ENCODE measurements around the gene HDAC4. TPM values are rescaled to one million over a fixed set of nuclear protein-coding genes. Genes with fewer than 3 reads are reported as not detected.

Gene HDAC4
- total RNA-seq, 1 experiment from 2014 or later = 61.5 TPM

GRCh38 chr2:239114616-239115265 is 286.1 kb downstream of the HDAC4 start:
- DNase-seq = no peak
- no peaks in the 10 kb centered on the region for H3K27me3 ChIP-seq (ENCODE audit: insufficient read depth, low read depth)
- H3K79me2 ChIP-seq (ENCODE audit: low read depth) = no peaks in the 10 kb centered on the region
- CTCF ChIA-PET = no interaction called here
- H3K36me3 ChIP-seq (ENCODE audit: low read depth) = no peaks in the 10 kb centered on the region
- no peaks in the 10 kb centered on the region; the same call in 1 of the 2 replicates for H4K20me1 ChIP-seq (ENCODE audit: insufficient read depth)
- H3K9me3 ChIP-seq (ENCODE audit: insufficient read depth, low read depth) = no peaks in the 10 kb centered on the region
- intact Hi-C loops (cut with micrococcal nuclease; ENCODE audit: unreplicated experiment) = no loop called here
- BruUV-seq (replicated peaks) = no TSS peak
- no peak overlapping the region for H3K4me3 ChIP-seq
- H3K9me2 ChIP-seq (ENCODE audit: insufficient read depth) = no peaks in the 10 kb centered on the region
- no peaks in the 10 kb centered on the region for H3K4me1 ChIP-seq (replicated peaks; ENCODE audit: insufficient read depth)
- no peak overlapping the region for H3K27ac ChIP-seq
- no peak overlapping the region for H2AFZ ChIP-seq
- POLR2A ChIA-PET (ENCODE audit: unreplicated experiment) = no interaction called here
- TF ChIP-seq EZH2 (IDR thresholded peaks at IDR 0.05; ENCODE audit: low read depth) (no peak), CTCF (conservative IDR thresholded peaks at IDR 0.05) (no peak)
- H3F3A ChIP-seq (ENCODE audit: insufficient read depth, low read depth) = no peaks in the 10 kb centered on the region; the same call in 1 of the 2 replicates
- H3K4me2 ChIP-seq = no peak overlapping the region

DNA sequence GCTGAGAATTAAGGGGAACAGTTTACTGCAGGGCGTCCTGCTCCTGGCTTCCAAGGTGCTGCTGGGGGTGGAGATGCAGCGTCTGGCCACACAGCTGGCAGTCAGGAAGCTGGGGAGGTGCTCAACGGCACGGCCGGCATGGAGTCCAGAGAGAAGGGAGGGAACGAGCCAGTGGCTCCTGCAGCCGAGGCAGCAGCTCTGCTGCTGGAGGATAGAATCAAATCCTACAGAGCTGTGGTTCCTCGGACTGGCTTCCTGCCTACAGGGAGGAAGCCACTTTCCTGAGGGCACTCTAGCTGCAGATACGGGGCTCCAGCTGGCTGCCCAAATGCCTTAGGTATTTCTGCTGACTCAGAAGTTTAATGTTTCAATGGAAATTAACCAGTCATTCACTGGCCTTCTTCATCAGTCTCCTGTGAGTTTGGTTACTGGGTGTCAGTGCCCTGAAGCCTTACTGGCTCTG is 286.7 kb downstream of the HDAC4 start:
- Histone ChIP-seq H3K9me2 (ENCODE audit: insufficient read depth) (no peaks in the 10 kb centered on the region), H3K27me3 (ENCODE audit: insufficient read depth, low read depth) (no peaks in the 10 kb centered on the region), H2AFZ (no peak overlapping the region), H3K9me3 (ENCODE audit: insufficient read depth, low read depth) (no peaks in the 10 kb centered on the region), H3F3A (ENCODE audit: insufficient read depth, low read depth) (no peaks in the 10 kb centered on the region; the same call in 1 of the 2 replicates), H3K4me3 (no peak overlapping the region), H3K4me2 (no peak overlapping the region), H3K36me3 (ENCODE audit: low read depth) (no peaks in the 10 kb centered on the region), H3K27ac (no peak overlapping the region), H3K79me2 (ENCODE audit: low read depth) (no peaks in the 10 kb centered on the region), H4K20me1 (ENCODE audit: insufficient read depth) (no peaks in the 10 kb centered on the region; the same call in 1 of the 2 replicates), H3K4me1 (replicated peaks; ENCODE audit: insufficient read depth) (no peaks in the 10 kb centered on the region)
- intact Hi-C loops (cut with micrococcal nuclease; ENCODE audit: unreplicated experiment) = no loop called here
- no peak for TF ChIP-seq CTCF (conservative IDR thresholded peaks at IDR 0.05)
- no peak for TF ChIP-seq EZH2 (IDR thresholded peaks at IDR 0.05; ENCODE audit: low read depth)
- POLR2A ChIA-PET (ENCODE audit: unreplicated experiment) = no interaction called here
- BruUV-seq (replicated peaks) = no TSS peak
- DNase-seq = no peak
- CTCF ChIA-PET = no interaction called here

GRCh38 chr2:239113615-239114014 is 287.2 kb downstream of the HDAC4 start:
- ChIA-PET POLR2A (ENCODE audit: unreplicated experiment) (no interaction called here), CTCF (no interaction called here)
- H3K9me2 ChIP-seq (ENCODE audit: insufficient read depth) = no peaks in the 10 kb centered on the region
- H3K4me2 ChIP-seq = no peak overlapping the region
- intact Hi-C loops (cut with micrococcal nuclease; ENCODE audit: unreplicated experiment) = no loop called here
- no peaks in the 10 kb centered on the region; the same call in 1 of the 2 replicates for H3F3A ChIP-seq (ENCODE audit: insufficient read depth, low read depth)
- no peak overlapping the region for H2AFZ ChIP-seq
- no peak overlapping the region for H3K4me3 ChIP-seq
- no peaks in the 10 kb centered on the region for H3K79me2 ChIP-seq (ENCODE audit: low read depth)
- no peaks in the 10 kb centered on the region for H3K9me3 ChIP-seq (ENCODE audit: insufficient read depth, low read depth)
- no peak for TF ChIP-seq EZH2 (IDR thresholded peaks at IDR 0.05; ENCODE audit: low read depth)
- no peak for TF ChIP-seq CTCF (conservative IDR thresholded peaks at IDR 0.05)
- no peak for DNase-seq
- H4K20me1 ChIP-seq (ENCODE audit: insufficient read depth) = no peaks in the 10 kb centered on the region; the same call in 1 of the 2 replicates
- H3K27me3 ChIP-seq (ENCODE audit: insufficient read depth, low read depth) = no peaks in the 10 kb centered on the region
- H3K4me1 ChIP-seq (replicated peaks; ENCODE audit: insufficient read depth) = no peaks in the 10 kb centered on the region
- H3K27ac ChIP-seq = no peak overlapping the region
- no TSS peak for BruUV-seq (replicated peaks)
- no peaks in the 10 kb centered on the region for H3K36me3 ChIP-seq (ENCODE audit: low read depth)
